Mucosa of stomach (tissue), 1 donor: ENCODE results near the gene SMARCB1.

ENCODE experiments used
- H3K27me3 ChIP-seq: one replicate; pipeline ENCODE4 v1.7.0; 2013; ENCODE audit warnings: mild to moderate bottlenecking, low read length; ENCODE audit not compliant: control insufficient read depth, insufficient read depth
- H3K36me3 ChIP-seq: one replicate; pipeline ENCODE4 v1.7.0; 2013; ENCODE audit warnings: low read length; ENCODE audit not compliant: control insufficient read depth, insufficient read depth
- H3K4me1 ChIP-seq: one replicate; pipeline ENCODE4 v1.7.0; 2013; ENCODE audit warnings: mild to moderate bottlenecking, low read length; ENCODE audit not compliant: control insufficient read depth, insufficient read depth
- H3K4me3 ChIP-seq: one replicate; pipeline ENCODE4 v1.7.0; 2013; ENCODE audit warnings: low read length
- H3K9ac ChIP-seq: one replicate; pipeline ENCODE4 v1.7.0; 2013; ENCODE audit warnings: mild to moderate bottlenecking, low read length, moderate library complexity
- H3K9me3 ChIP-seq: one replicate; pipeline ENCODE4 v1.7.0; 2013; ENCODE audit warnings: mild to moderate bottlenecking, low read length, moderate library complexity; ENCODE audit not compliant: control insufficient read depth
- donor health status: Pancreatic carcinoma.

The SMARCB1 gene

DNA sequence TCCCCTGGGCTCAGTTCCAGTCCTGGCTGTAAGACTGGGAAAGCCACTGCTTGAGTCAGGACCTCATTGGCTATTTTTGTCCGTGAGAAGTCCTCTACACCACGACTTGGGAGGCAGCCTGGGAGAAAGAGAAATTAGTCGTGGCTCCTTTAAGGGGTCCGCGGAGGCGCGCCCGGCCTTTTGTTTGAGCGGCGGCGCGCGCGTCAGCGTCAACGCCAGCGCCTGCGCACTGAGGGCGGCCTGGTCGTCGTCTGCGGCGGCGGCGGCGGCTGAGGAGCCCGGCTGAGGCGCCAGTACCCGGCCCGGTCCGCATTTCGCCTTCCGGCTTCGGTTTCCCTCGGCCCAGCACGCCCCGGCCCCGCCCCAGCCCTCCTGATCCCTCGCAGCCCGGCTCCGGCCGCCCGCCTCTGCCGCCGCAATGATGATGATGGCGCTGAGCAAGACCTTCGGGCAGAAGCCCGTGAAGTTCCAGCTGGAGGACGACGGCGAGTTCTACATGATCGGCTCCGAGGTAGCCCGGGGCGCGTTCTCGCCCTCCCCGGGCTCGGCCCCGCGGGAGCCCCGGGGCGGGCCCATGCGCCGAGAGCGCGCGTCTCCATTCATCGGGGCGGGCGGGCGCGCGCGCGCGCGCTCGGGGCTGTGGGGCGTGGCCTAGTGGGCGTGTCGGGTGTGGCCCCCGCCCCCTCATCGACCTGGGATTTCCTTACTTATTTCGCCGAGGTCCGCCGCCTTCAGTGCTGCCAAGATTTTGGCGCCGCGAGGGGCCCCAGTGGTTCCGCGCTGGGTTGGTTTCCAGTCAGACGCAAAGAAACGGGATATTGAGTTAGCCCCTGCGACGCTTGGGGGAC lies at the start of gene SMARCB1:
Gene SMARCB1 (plus strand): TSS at position 215 of the 848 bp plus-strand sequence. CDS start 204 bp downstream, at position 419.
- H3K9ac ChIP-seq, result peak within 1 kb of the TSS; percentile 96
- H3K4me1 ChIP-seq, result peaks cover 31% of the 10 kb centered on the region
- no peaks in the 10 kb centered on the region for H3K9me3 ChIP-seq
- H3K36me3 ChIP-seq, result no peaks in the 10 kb centered on the region
- no peaks in the 10 kb centered on the region for H3K27me3 ChIP-seq
- peak within 1 kb of the TSS; percentile 85 for H3K4me3 ChIP-seq

DNA sequence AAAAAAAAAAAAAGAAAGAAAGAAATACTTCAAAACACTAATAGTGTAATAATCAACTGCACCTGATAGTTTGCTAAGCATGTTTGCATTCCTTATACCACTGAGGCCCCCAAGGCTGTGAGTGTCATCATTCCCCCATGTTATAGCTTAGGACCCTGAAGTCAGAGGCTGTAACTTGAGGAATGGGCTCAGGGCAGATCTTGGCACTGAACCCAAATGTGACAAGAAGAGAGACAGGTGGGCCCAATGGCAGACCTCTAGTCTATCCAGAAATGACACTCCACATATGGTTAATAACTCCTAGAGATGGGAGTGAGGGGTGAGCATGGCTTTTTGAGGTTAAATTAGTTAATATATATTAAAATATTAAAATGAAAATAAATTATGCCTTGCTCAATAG lies 49.1 kb upstream of the SMARCB1 start:
- Histone ChIP-seq H3K9ac (no peak overlapping the region), H3K4me1 (no peaks in the 10 kb centered on the region)

DNA sequence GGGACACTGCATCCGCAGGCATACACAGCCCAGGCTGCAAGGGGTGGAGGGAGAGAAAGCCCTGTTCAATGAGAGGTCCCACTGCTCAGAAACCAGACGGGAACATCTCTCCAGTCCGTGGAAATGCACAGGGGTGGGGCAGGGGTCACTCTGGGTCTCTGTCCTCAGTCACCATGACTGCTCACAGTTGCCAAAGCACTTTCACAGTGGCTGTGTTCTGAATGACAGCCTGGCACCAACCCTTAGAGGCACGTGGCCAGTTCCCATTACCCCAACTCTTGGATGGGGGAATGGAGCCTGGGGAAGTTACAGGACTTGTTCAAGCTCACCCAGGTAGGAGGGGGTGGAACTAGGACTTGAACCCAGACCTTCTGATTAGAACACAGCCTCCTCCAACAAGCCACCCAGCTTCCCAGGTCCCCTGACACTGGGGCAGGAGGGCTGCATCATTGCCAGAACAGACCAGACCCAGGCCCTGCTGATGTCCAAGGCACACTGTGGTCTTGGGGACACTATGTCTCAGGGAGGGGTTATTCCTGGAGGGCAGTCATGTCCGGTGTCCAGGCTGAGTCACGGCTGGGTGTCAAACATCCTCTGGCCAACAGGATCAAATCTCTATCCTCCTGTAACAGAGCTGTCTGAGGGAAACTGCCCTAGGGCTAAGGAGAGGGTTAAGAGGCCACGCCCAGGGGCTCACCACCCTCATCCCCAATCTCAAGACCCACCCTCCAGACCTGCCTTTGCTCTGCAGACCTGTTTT lies 44.1 kb upstream of the SMARCB1 start:
- Histone ChIP-seq H3K36me3 (peaks cover 15% of the 10 kb centered on the region), H3K27me3 (no peaks in the 10 kb centered on the region), H3K4me3 (no peak overlapping the region), H3K4me1 (peaks cover 10% of the 10 kb centered on the region), H3K9ac (no peak overlapping the region), H3K9me3 (no peaks in the 10 kb centered on the region)

More for the DNA sequence above, 49.1 kb upstream of the SMARCB1 start:
- Histone ChIP-seq H3K27me3 (no peaks in the 10 kb centered on the region), H3K4me3 (no peak overlapping the region), H3K36me3 (no peaks in the 10 kb centered on the region), H3K9me3 (no peaks in the 10 kb centered on the region)

DNA sequence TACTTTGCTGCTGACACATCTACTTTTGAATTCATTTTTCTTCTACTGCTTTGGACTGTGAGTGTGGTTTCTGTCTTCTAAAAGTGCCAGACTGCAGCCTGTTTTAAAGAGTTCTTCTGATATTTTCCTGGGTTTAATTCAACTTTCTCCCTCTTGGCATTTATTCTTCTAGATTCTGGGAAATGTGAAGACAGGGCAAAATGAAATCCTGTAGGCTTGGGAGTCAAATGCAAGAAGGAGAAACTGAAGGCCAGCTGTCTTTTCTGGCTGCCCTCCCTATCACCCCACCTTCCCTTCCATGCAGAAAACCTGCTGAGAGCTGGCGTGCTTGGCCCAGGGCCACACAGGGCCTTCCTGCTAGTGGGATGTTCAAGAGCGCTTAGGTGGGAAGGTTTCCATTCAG lies 43.5 kb upstream of the SMARCB1 start:
- H3K9me3 ChIP-seq, result no peaks in the 10 kb centered on the region

DNA sequence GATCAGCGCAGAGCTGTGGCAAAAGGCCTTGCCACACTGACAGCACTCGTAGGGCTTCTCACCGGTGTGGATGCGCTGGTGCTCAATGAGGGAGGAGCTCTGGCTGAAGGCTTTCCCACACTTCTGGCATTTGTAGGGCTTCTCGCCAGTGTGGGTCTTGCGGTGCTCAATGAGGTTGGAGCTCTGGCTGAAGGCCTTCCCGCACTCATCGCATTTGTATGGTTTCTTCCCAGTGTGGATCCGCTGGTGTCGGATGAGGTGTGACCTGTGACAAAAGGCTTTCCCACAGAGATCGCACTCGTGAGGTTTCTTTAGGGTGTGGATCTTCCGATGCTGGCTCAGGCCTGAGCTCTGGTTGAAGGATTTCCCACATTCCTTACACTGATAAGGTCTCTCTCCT lies 42.8 kb upstream of the SMARCB1 start:
- no peak overlapping the region for H3K9ac ChIP-seq
- peaks cover 10% of the 10 kb centered on the region for H3K4me1 ChIP-seq
- no peaks in the 10 kb centered on the region for H3K27me3 ChIP-seq
- H3K9me3 ChIP-seq, result no peaks in the 10 kb centered on the region
- H3K36me3 ChIP-seq, result peaks cover 15% of the 10 kb centered on the region
- H3K4me3 ChIP-seq, result no peak overlapping the region

More for the DNA sequence above, 43.5 kb upstream of the SMARCB1 start:
- no peaks in the 10 kb centered on the region for H3K27me3 ChIP-seq
- peaks cover 10% of the 10 kb centered on the region for H3K4me1 ChIP-seq
- no peak overlapping the region for H3K4me3 ChIP-seq
- peaks cover 15% of the 10 kb centered on the region for H3K36me3 ChIP-seq
- no peak overlapping the region for H3K9ac ChIP-seq

DNA sequence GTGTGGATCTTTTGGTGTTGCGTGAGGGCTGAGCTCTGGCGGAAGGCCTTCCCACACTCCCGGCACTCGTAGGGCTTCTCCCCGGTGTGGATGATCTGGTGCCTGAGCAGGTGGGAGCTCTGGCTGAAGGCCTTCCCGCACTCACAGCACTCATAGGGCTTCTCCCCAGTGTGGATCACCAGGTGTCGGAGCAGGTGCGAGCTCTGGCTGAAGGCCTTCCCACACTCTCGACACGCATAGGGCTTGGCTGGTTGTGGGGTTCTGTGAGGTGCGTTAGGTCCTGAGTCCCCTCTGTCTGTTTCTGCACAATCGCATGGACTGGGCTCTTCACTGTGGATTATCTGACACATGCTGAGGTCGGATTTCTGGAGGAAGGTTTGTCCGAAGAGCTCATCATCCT lies 42.3 kb upstream of the SMARCB1 start:
- Histone ChIP-seq H3K9ac (no peak overlapping the region), H3K36me3 (peaks cover 15% of the 10 kb centered on the region), H3K9me3 (no peaks in the 10 kb centered on the region), H3K27me3 (no peaks in the 10 kb centered on the region), H3K4me1 (peaks cover 11% of the 10 kb centered on the region), H3K4me3 (no peak overlapping the region)

DNA sequence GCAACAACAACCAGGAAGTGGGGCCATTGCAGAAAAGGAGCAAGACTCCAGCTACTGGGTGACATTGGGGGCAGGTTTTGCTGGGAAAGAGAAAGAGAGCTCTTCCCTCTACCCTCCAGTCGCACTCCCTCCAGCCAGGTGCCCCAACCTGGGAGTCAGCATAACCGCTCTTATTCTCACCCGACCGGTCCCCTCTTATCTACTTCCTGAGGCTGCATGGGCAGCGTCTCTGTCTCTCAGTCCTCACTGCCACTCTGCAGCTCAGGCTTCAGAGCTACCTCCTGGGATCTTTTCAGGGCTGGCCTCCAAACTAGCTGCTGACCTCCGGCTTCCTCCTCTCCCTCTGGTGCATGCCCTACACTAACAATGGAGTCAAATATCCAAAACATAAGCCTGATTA lies 41.0 kb upstream of the SMARCB1 start:
- Histone ChIP-seq H3K4me1 (peaks cover 22% of the 10 kb centered on the region), H3K27me3 (no peaks in the 10 kb centered on the region), H3K9ac (no peak overlapping the region), H3K4me3 (no peak overlapping the region), H3K36me3 (peaks cover 15% of the 10 kb centered on the region), H3K9me3 (no peaks in the 10 kb centered on the region)

DNA sequence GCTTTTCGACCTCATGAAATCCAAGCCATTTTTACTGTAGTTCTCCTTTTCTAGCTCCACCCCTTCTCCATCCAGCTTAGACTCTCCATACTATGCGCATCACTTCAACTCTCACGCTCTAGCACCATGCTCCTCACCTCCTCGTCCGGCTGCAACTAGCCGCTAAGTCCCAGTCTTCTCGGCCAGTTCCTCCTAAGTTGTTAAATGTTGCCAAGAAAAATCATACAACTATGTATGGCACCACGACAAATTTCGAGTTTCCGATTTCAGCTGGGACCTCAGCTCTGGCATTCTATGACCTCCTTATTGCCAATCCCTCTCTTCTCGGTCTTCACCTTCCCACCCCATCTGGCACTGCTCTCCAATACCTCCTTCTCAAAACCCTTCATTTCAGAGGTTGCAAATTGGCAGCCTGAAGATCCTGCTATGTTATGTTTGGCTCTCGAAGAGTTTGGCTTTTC lies 36.9 kb upstream of the SMARCB1 start:
- Histone ChIP-seq H3K9ac (no peak overlapping the region), H3K36me3 (peaks cover 1% of the 10 kb centered on the region), H3K9me3 (no peaks in the 10 kb centered on the region), H3K4me3 (no peak overlapping the region), H3K4me1 (peaks cover 29% of the 10 kb centered on the region), H3K27me3 (no peaks in the 10 kb centered on the region)

DNA sequence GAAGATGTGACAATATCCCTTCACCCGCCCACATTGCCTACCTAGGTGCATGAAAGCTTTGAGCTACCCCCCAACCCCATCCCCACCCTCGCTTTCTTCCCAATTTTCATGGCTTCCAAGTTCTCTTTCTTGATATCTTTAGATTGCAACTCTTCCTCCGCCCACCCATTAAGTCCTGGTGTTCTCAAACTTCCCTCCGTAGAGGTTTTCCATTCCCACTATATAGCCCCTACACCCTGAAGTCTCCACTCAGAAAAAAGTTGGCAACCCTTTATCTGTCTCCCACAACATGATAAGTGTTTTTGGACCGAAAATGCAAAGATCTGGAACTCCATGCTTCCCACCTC lies 36.4 kb upstream of the SMARCB1 start:
- H3K9ac ChIP-seq, result peak overlapping the region; percentile 76
- no peaks in the 10 kb centered on the region for H3K36me3 ChIP-seq
- H3K4me3 ChIP-seq, result peak overlapping the region; percentile 66
- H3K9me3 ChIP-seq, result no peaks in the 10 kb centered on the region
- peaks cover 29% of the 10 kb centered on the region for H3K4me1 ChIP-seq
- no peaks in the 10 kb centered on the region for H3K27me3 ChIP-seq

DNA sequence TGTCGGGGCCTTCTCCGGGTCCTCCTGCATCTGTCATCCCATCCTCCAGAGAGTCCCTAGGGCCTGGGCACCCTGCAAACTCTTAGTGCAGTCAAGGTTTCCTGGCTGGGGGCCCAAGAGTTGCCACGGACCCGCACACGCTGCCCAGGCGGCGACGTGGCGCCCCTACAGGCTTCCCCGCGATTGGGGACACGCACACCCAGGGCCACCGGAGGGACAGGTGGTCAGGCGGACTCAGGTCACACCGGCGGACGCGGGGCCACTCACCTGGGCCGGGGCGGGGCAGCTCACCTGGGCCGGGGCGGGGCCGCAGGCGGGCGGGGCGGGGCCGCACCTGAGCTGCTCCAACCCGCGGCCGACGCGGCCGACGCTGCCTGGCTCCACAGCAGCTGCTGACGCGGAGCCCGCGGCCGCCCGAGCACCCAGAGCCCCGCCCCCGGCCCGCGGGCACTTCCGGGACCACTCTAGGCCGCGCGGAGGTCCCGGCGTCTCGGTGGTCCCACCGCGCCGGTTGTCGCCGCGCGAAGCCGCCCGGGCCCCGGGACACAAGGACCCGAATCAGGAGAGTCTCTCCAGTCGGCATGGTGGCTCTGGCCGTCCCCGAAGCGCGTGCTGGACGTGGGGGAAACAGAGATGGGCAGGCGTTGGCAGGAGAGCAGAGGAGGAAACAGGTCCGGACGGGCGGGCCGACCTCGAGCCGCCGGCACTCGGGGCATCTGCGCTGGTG lies 35.9 kb upstream of the SMARCB1 start, which contains the start of gene ZNF70:
Gene ZNF70 (minus strand): TSS at position 399 of the 727 bp plus-strand sequence. CDS start 5,972 bp downstream, outside the sequence.
- peaks cover 24% of the 10 kb centered on the region for H3K4me1 ChIP-seq
- H3K4me3 ChIP-seq, result peak within 1 kb of the TSS; percentile 66
- H3K9ac ChIP-seq, result peak within 1 kb of the TSS; percentile 94
- H3K36me3 ChIP-seq, result no peaks in the 10 kb centered on the region
- no peaks in the 10 kb centered on the region for H3K27me3 ChIP-seq
- H3K9me3 ChIP-seq, result no peaks in the 10 kb centered on the region

DNA sequence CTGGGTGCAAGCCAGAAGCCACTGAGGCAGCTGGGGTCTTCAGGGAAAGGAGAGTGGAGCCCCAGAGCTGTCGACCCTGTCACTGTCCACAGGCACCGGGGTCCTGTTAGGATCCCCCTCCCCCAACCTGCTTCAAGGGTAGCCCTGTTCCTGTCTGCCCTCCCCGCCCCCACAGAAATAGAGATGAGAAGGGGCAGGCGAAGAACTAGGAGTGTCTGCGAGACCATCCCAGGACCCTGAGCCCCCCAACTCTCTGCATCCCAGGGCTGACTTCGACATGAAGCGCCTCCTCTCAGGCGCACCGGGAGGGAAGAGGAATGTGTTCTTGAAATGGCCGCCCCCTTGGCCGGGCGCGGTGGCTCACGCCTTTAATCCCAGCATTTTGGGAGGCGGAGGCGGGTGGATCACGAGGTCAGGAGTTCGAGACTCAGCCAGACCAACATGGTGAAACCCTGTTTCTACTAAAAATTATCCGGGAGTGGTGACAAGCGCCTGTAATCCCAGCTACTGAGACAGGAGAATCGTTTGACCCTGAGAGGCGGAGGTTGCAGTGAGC lies 35.2 kb upstream of the SMARCB1 start:
- peak overlapping the region; percentile 66 for H3K4me3 ChIP-seq
- peaks cover 18% of the 10 kb centered on the region for H3K4me1 ChIP-seq
- no peaks in the 10 kb centered on the region for H3K9me3 ChIP-seq
- H3K9ac ChIP-seq, result peak overlapping the region; percentile 94
- no peaks in the 10 kb centered on the region for H3K27me3 ChIP-seq
- H3K36me3 ChIP-seq, result no peaks in the 10 kb centered on the region
